Measurements from ENCODE around the gene ADGRB3. TPM values are rescaled to one million over a fixed set of nuclear protein-coding genes. Genes with fewer than 3 reads are reported as not detected.

ADGRB3 gene
- polyA plus RNA-seq, 1 experiment = 0.12 TPM

- ChIA-PET CTCF (no interaction called here), POLR2A (no interaction called here)
- Histone ChIP-seq H3K27me3 (ENCODE audit: control insufficient read depth, insufficient read depth, low read length) (no peaks in the 10 kb centered on the region), H3K4me3 (ENCODE audit: low read depth, low read length) (no peak overlapping the region), H3K36me3 (ENCODE audit: control insufficient read depth, insufficient read depth, low read length) (no peaks in the 10 kb centered on the region)
- no peak for DNase-seq (ENCODE audit: low read depth)
- TF ChIP-seq, protein P1, sequence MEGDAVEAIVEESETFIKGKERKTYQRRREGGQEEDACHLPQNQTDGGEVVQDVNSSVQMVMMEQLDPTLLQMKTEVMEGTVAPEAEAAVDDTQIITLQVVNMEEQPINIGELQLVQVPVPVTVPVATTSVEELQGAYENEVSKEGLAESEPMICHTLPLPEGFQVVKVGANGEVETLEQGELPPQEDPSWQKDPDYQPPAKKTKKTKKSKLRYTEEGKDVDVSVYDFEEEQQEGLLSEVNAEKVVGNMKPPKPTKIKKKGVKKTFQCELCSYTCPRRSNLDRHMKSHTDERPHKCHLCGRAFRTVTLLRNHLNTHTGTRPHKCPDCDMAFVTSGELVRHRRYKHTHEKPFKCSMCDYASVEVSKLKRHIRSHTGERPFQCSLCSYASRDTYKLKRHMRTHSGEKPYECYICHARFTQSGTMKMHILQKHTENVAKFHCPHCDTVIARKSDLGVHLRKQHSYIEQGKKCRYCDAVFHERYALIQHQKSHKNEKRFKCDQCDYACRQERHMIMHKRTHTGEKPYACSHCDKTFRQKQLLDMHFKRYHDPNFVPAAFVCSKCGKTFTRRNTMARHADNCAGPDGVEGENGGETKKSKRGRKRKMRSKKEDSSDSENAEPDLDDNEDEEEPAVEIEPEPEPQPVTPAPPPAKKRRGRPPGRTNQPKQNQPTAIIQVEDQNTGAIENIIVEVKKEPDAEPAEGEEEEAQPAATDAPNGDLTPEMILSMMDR (IDR thresholded peaks at IDR 0.05; ENCODE audit: insufficient read depth, low read depth, low read length) = no peak
Observed at GRCh38 chr6:69232496-69232895, 597.4 kb downstream of the ADGRB3 start.

- Histone ChIP-seq H3K36me3 (ENCODE audit: control insufficient read depth, insufficient read depth, low read length) (no peaks in the 10 kb centered on the region), H3K4me3 (ENCODE audit: low read depth, low read length) (no peak overlapping the region), H3K27me3 (ENCODE audit: control insufficient read depth, insufficient read depth, low read length) (no peaks in the 10 kb centered on the region)
- no peak for DNase-seq (ENCODE audit: low read depth)
- ChIA-PET POLR2A (no interaction called here), CTCF (no interaction called here)
- TF ChIP-seq, protein P1 (IDR thresholded peaks at IDR 0.05; ENCODE audit: insufficient read depth, low read depth, low read length) = 0 out of 2 replicates have a peak, but pooled peaks have one; percentile 2
Observed at GRCh38 chr6:69232911-69233448, 597.9 kb downstream of the ADGRB3 start.

DNA sequence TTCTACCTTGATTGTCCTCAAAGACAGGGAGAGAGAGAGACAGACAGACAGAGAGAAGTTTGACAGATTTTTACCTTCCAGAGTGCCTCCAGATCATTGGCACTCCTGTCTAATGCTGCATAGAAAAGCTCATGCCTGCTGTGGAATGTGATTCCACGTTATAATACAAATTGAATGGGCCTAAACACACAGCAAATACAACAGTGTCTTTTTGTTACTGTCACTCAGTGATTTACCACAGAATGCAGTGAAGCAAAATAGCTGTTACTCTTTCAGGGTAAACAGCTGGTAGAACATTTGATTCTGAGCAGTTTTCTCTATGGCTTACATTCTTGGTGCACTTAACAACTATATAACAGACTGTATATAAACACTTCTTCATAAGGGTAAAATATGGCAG lies 603.0 kb downstream of the ADGRB3 start:
- Histone ChIP-seq H3K4me3 (ENCODE audit: low read depth, low read length) (no peak overlapping the region), H3K36me3 (ENCODE audit: control insufficient read depth, insufficient read depth, low read length) (no peaks in the 10 kb centered on the region), H3K27me3 (ENCODE audit: control insufficient read depth, insufficient read depth, low read length) (no peaks in the 10 kb centered on the region)
- ChIA-PET POLR2A (no interaction called here), CTCF (interaction anchor here (0.7 kb wide), 1 partner anchor 11 kb away, joined by 3 read pairs; no protein-coding TSS in a partner anchor)
- no peak for DNase-seq (ENCODE audit: low read depth)
- TF ChIP-seq, protein P1 (IDR thresholded peaks at IDR 0.05; ENCODE audit: insufficient read depth, low read depth, low read length) = no peak

GRCh38 chr6:69246983-69247382 lies 611.9 kb downstream of the ADGRB3 start:
- ChIA-PET CTCF (no interaction called here), POLR2A (no interaction called here)
- H3K27me3 ChIP-seq (ENCODE audit: control insufficient read depth, insufficient read depth, low read length) = no peaks in the 10 kb centered on the region
- no peak overlapping the region for H3K4me3 ChIP-seq (ENCODE audit: low read depth, low read length)
- no peak for DNase-seq (ENCODE audit: low read depth)
- TF ChIP-seq, protein P1 (IDR thresholded peaks at IDR 0.05; ENCODE audit: insufficient read depth, low read depth, low read length) = no peak
- H3K36me3 ChIP-seq (ENCODE audit: control insufficient read depth, insufficient read depth, low read length) = no peaks in the 10 kb centered on the region

GRCh38 chr6:69261010-69261409 lies 625.9 kb downstream of the ADGRB3 start:
- CTCF ChIA-PET = no interaction called here
- TF ChIP-seq, protein P1 (IDR thresholded peaks at IDR 0.05; ENCODE audit: insufficient read depth, low read depth, low read length) = no peak
- Histone ChIP-seq H3K27me3 (ENCODE audit: control insufficient read depth, insufficient read depth, low read length) (no peaks in the 10 kb centered on the region), H3K36me3 (ENCODE audit: control insufficient read depth, insufficient read depth, low read length) (no peaks in the 10 kb centered on the region), H3K4me3 (ENCODE audit: low read depth, low read length) (no peak overlapping the region)
- no peak for DNase-seq (ENCODE audit: low read depth)
- POLR2A ChIA-PET = no interaction called here
